ENCODE measurements around the gene LRMDA.

The LRMDA gene

DNA sequence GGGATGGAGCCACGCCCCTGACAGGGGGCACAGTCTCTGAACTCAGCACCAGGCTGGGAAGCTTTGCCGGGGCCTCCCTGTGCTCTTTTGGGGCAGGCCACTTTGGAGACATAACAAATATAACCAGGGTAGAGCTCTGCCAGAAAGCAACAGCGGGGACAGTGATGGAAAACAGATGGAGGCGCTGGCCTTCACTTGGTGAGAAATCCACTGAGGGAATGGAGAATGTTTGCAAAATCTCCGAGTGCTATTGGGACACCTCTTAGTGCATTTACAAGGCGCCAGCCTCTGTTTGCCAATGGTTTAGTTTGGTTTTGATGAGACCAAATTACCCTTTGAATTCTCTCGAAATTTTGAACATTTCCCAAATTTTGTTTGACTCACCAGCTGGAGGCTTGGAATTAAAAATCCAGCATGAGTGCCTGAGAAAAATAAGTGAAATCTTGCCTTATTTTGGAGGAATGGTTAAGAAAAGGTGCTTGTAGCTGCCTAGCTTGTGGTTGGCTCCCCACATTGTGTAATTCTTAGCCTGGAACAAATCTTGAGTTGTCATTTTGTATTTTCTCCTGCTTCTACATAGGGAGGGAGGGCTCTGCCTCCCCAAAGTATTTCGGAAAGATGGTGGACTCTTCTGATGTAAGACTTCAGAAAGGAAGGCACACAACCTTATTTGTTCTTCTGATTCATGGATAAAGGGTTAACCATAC is 980.5 kb downstream of the LRMDA start:
- H3K4me1 ChIP-seq (ENCODE audit: control insufficient read depth, insufficient read depth, low read length), result no peaks in the 10 kb centered on the region
- no peaks in the 10 kb centered on the region for H3K36me3 ChIP-seq (ENCODE audit: control insufficient read depth in 2 of 2, insufficient read depth in 1 of 2, low read length in 2 of 2)
- POLR2A ChIA-PET, result no interaction called here
- H3K9me3 ChIP-seq (ENCODE audit: control insufficient read depth, insufficient read depth, low read depth, low read length), result no peaks in the 10 kb centered on the region
- H3K4me3 ChIP-seq (ENCODE audit: low read depth, low read length), result no peak overlapping the region
- CTCF ChIA-PET, result no interaction called here
- no peak overlapping the region for H3K27ac ChIP-seq (ENCODE audit: extremely low read depth, low read depth, low read length)
- TF ChIP-seq ZNF311 (tag by site-specific recombination; IDR thresholded peaks at IDR 0.05; ENCODE audit: borderline replicate concordance) (no peak), ZBTB8A (tag by site-specific recombination; IDR thresholded peaks at IDR 0.05) (no peak), ZFP41 (tag by site-specific recombination; IDR thresholded peaks at IDR 0.05; ENCODE audit: borderline replicate concordance) (no peak)
- TF ChIP-seq, protein P1, sequence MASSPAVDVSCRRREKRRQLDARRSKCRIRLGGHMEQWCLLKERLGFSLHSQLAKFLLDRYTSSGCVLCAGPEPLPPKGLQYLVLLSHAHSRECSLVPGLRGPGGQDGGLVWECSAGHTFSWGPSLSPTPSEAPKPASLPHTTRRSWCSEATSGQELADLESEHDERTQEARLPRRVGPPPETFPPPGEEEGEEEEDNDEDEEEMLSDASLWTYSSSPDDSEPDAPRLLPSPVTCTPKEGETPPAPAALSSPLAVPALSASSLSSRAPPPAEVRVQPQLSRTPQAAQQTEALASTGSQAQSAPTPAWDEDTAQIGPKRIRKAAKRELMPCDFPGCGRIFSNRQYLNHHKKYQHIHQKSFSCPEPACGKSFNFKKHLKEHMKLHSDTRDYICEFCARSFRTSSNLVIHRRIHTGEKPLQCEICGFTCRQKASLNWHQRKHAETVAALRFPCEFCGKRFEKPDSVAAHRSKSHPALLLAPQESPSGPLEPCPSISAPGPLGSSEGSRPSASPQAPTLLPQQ (tag by site-specific recombination; IDR thresholded peaks at IDR 0.05), result no peak

DNA sequence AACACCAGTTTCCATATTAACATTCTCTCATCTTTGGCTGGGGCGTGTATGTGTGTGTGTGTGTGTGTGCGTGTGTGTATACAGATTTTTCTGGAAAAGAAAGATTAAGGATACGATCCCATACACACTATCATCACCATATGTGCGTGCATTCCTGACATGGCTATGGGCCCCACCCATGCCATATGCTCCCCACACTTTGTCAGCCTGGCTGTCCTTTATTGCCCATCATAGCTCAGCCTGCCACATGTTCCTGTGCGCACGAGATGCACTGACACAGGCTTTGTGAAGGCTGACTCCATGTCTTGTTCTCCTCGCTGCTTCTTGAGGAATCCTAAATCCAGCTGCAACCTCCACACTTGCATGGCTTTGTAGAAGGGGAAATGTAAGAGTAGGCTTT is 984.1 kb downstream of the LRMDA start:
- no peaks in the 10 kb centered on the region for H3K9me3 ChIP-seq (ENCODE audit: control insufficient read depth, insufficient read depth, low read depth, low read length)
- TF ChIP-seq, protein P2, sequence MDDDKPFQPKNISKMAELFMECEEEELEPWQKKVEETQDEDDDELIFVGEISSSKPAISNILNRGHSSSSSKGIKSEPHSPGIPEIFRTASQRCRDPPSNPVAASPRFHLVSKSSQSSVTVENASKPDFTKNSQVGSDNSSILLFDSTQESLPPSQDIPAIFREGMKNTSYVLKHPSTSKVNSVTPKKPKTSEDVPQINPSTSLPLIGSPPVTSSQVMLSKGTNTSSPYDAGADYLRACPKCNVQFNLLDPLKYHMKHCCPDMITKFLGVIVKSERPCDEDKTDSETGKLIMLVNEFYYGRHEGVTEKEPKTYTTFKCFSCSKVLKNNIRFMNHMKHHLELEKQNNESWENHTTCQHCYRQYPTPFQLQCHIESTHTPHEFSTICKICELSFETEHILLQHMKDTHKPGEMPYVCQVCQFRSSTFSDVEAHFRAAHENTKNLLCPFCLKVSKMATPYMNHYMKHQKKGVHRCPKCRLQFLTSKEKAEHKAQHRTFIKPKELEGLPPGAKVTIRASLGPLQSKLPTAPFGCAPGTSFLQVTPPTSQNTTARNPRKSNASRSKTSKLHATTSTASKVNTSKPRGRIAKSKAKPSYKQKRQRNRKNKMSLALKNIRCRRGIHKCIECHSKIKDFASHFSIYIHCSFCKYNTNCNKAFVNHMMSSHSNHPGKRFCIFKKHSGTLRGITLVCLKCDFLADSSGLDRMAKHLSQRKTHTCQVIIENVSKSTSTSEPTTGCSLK (tag by site-specific recombination; IDR thresholded peaks at IDR 0.05), result no peak
- no peak for TF ChIP-seq TCF7L2 (IDR thresholded peaks at IDR 0.05; ENCODE audit: borderline replicate concordance, low read depth, low read length)
- no peak for TF ChIP-seq ZNF239 (tag by site-specific recombination; IDR thresholded peaks at IDR 0.05)
- TF ChIP-seq ZBTB21 (tag by site-specific recombination; IDR thresholded peaks at IDR 0.05), result no peak
- TF ChIP-seq, protein P3, sequence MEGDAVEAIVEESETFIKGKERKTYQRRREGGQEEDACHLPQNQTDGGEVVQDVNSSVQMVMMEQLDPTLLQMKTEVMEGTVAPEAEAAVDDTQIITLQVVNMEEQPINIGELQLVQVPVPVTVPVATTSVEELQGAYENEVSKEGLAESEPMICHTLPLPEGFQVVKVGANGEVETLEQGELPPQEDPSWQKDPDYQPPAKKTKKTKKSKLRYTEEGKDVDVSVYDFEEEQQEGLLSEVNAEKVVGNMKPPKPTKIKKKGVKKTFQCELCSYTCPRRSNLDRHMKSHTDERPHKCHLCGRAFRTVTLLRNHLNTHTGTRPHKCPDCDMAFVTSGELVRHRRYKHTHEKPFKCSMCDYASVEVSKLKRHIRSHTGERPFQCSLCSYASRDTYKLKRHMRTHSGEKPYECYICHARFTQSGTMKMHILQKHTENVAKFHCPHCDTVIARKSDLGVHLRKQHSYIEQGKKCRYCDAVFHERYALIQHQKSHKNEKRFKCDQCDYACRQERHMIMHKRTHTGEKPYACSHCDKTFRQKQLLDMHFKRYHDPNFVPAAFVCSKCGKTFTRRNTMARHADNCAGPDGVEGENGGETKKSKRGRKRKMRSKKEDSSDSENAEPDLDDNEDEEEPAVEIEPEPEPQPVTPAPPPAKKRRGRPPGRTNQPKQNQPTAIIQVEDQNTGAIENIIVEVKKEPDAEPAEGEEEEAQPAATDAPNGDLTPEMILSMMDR (tag by site-specific recombination; IDR thresholded peaks at IDR 0.05), result no peak
- TF ChIP-seq ZBTB17 (tag by site-specific recombination; IDR thresholded peaks at IDR 0.05), result no peak
- no peaks in the 10 kb centered on the region for H3K36me3 ChIP-seq (ENCODE audit: control insufficient read depth in 2 of 2, insufficient read depth in 1 of 2, low read length in 2 of 2)
- no peak overlapping the region for H3K4me3 ChIP-seq (ENCODE audit: low read depth, low read length)
- H3K27ac ChIP-seq (ENCODE audit: extremely low read depth, low read depth, low read length), result no peak overlapping the region
- POLR2A ChIA-PET, result no interaction called here
- CTCF ChIA-PET, result no interaction called here
- no peaks in the 10 kb centered on the region for H3K4me1 ChIP-seq (ENCODE audit: control insufficient read depth, insufficient read depth, low read length)

DNA sequence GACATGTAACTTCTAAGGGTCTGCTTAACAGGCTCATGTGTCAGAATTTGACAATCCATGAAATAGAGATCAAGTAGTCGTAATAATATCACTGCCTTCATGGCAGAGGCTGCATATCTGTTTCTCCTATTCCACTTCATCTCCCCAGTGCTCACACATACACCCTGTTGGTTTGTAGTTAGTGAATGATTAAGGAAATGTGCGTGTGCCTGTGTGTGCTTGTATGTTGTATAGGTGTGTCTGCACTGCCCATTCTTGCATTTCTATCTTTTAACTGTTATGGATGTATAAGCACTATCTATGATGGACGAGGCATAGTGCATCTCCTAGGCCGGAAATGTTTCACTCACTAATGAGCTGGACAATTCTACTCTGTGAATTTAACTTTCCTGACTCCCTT is 985.2 kb downstream of the LRMDA start:
- CTCF ChIA-PET, result interaction anchor here (0.6 kb wide), 1 partner anchor 14 kb away, joined by 3 read pairs; no protein-coding TSS in a partner anchor
- no peaks in the 10 kb centered on the region for H3K4me1 ChIP-seq (ENCODE audit: control insufficient read depth, insufficient read depth, low read length)
- POLR2A ChIA-PET, result no interaction called here
- TF ChIP-seq, protein P2 (tag by site-specific recombination; IDR thresholded peaks at IDR 0.05), result no peak
- TF ChIP-seq ZIC2 (tag by site-specific recombination; IDR thresholded peaks at IDR 0.05), result no peak
- no peak overlapping the region for H3K4me3 ChIP-seq (ENCODE audit: low read depth, low read length)
- no peak overlapping the region for H3K27ac ChIP-seq (ENCODE audit: extremely low read depth, low read depth, low read length)
- H3K9me3 ChIP-seq (ENCODE audit: control insufficient read depth, insufficient read depth, low read depth, low read length), result no peaks in the 10 kb centered on the region
- no peaks in the 10 kb centered on the region for H3K36me3 ChIP-seq (ENCODE audit: control insufficient read depth in 2 of 2, insufficient read depth in 1 of 2, low read length in 2 of 2)
